LNCAP (cell line): Measurements from ENCODE around the gene TEX30.

Experiments
- TF ChIP-seq, protein P1 (sequence below): fragments of 450-650 bp; IDR thresholded peaks from 2 replicates; pipeline ENCODE4 v1.5.1; 2017; ENCODE audit warnings: mild to moderate bottlenecking

Gene TEX30

GRCh38 chr13:102776271-102776670 lies 2.7 kb upstream of the TEX30 start:
- TF ChIP-seq, protein P1, sequence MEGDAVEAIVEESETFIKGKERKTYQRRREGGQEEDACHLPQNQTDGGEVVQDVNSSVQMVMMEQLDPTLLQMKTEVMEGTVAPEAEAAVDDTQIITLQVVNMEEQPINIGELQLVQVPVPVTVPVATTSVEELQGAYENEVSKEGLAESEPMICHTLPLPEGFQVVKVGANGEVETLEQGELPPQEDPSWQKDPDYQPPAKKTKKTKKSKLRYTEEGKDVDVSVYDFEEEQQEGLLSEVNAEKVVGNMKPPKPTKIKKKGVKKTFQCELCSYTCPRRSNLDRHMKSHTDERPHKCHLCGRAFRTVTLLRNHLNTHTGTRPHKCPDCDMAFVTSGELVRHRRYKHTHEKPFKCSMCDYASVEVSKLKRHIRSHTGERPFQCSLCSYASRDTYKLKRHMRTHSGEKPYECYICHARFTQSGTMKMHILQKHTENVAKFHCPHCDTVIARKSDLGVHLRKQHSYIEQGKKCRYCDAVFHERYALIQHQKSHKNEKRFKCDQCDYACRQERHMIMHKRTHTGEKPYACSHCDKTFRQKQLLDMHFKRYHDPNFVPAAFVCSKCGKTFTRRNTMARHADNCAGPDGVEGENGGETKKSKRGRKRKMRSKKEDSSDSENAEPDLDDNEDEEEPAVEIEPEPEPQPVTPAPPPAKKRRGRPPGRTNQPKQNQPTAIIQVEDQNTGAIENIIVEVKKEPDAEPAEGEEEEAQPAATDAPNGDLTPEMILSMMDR = no peak

DNA sequence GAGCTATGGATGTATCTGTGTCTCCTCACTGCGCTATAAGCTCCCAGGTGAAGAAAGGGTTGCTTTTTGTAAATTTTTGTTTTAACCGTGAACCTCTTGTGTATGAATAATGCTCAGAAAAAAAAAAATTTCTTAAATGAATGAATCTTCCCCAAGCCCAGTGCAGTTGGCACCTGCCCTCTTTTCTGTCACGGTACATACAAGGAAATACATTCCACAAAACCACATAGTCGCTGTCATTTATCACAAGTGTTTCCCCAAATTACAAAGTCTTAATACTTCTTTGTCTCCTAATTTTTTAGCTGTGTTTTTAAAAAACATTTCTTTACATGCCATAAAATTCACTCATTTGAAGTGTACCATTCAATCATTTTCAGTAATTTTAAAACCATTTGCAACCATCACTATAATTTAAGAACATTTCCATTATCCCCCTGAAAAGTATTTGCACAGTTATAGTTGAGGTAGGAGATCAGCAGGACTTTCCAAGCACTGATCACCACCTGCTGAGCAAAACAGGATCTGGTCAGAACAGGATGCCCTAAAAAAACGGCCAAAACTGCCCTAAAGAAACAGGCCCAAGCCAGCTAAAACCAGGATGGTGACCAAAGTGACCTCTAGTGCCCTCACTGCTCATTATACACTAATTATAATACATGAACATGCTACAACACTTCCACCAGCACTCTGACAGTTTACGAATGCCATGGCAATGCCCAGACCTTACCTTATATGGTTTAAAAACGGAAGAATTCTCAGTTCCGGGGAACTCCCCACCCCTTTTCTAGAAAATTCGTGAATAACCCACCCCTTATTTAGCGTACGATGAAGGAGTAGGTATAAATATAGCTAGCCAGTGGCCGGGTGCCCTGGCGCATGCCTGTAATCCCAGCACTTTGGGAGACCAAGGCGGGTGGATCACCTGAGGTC lies 1.3 kb upstream of the TEX30 start:
- TF ChIP-seq, protein P1 = no peak

DNA sequence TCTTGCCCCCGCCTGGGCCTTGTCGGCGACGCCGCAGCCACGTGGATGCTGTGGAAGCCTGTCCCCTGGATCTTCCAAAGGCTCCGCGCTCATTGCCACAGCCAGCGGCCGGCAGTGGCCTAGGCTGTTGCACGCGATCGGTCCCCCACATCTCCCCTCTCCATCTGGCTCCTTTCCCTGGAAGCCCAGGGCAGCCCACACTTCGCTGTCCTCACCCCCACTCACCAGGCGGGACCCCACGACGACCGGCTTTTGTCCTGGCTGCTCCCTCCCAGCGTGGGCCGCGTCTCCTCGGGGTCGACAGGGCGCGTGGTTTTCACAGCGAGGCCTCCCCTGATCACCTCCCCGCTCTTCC lies 605 bp upstream of the TEX30 start:
- TF ChIP-seq, protein P1 = no peak

DNA sequence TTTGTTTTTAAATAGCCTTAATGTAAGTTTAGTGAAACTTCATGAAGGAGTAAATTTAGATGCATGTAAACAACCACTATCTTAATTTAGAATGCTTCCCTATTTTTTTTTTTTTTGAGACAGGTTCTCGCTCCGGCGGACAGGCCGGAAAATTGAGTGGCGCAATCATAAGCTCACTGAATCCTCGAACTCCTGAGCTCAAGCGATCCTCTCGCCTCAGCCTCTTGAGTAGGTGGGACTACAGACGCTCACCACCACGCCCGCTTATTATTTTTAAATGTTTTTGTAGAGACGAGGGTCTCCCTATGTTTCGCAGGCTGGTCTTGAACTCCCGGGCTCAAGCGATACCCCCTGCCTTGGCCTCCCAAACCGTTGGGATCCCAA lies 1.6 kb downstream of the TEX30 start:
- TF ChIP-seq, protein P1 = no peak

- TF ChIP-seq, protein P1 = no peak
Measured at GRCh38 chr13:102771298-102772041, 2.1 kb downstream of the TEX30 start.

GRCh38 chr13:102770435-102770834 lies 3.2 kb downstream of the TEX30 start:
- TF ChIP-seq, protein P1 = no peak

DNA sequence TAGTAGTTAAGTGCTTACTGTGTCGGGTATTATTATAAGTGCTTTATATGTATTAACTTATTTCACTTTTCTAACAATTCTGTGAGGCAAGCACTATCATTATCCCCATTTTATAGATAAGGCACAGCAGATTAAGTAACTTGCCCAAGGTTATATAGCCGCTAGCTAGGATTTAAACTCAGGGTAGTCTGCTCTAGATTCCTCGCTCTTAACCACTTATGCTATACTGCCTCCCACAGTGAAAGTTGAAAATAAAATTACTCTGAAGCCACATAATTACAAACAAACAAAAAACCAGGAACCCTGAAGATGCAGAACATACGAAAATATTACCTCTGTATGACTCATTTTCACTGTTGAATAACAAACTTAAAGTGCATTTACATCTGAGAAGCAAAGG lies 3.9 kb downstream of the TEX30 start:
- TF ChIP-seq, protein P1 = no peak
